ENCODE results near the gene OR5C1.

Gene OR5C1

DNA sequence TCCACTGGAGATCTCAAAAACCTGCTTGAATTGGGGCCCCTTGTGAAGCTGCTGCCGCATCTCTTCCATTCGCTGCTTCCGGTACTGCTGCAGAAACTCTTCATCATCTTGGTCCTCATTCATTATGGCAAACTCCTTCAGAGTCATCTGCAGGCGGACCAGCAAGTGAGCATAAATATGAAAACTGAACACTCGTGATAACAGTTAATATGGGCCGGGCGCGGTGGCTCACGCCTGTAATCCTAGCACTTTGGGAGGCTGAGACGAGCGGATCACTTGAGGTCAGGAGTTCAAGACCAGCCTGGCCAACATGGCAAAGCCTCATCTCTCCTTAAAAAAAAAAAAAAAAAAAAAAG is 31.7 kb downstream of the OR5C1 start:
- ChIA-PET POLR2A (interaction anchor here (0.6 to 1.9 kb wide), 2 partner anchors 8 to 18 kb away, joined by 7 to 9 read pairs; partner anchors contain the start of gene PDCL), CTCF (interaction anchor here (0.9 to 4.0 kb wide), 3 partner anchors 10 to 721 kb away, joined by 3 to 26 read pairs (median 3); no protein-coding TSS in a partner anchor)
- TF ChIP-seq ZNF548 (tag by site-specific recombination; IDR thresholded peaks at IDR 0.05) (no peak), ZNF221 (tag by site-specific recombination; IDR thresholded peaks at IDR 0.05; ENCODE audit: borderline replicate concordance) (no peak), ZNF423 (tag by site-specific recombination; IDR thresholded peaks at IDR 0.05) (no peak), ZNF626 (tag by site-specific recombination; IDR thresholded peaks at IDR 0.05) (no peak), ZNF266 (tag by site-specific recombination; IDR thresholded peaks at IDR 0.05; ENCODE audit: low read depth) (no peak), ZNF324 (tag by site-specific recombination; IDR thresholded peaks at IDR 0.05) (no peak), ZNF350 (tag by site-specific recombination; IDR thresholded peaks at IDR 0.05) (no peak), ZNF621 (tag by site-specific recombination; IDR thresholded peaks at IDR 0.05) (no peak), ZNF112 (tag by site-specific recombination; IDR thresholded peaks at IDR 0.05) (no peak), TSHZ1 (tag by site-specific recombination; IDR thresholded peaks at IDR 0.05; ENCODE audit: borderline replicate concordance) (no peak), ZNF2 (tag by site-specific recombination; IDR thresholded peaks at IDR 0.05) (no peak), ZFP3 (tag by site-specific recombination; IDR thresholded peaks at IDR 0.05; ENCODE audit: low read depth) (no peak), ZNF623 (tag by site-specific recombination; IDR thresholded peaks at IDR 0.05) (no peak), ZBTB17 (tag by site-specific recombination; IDR thresholded peaks at IDR 0.05) (no peak), ZNF26 (tag by site-specific recombination; IDR thresholded peaks at IDR 0.05) (no peak)
- TF ChIP-seq, protein P1, sequence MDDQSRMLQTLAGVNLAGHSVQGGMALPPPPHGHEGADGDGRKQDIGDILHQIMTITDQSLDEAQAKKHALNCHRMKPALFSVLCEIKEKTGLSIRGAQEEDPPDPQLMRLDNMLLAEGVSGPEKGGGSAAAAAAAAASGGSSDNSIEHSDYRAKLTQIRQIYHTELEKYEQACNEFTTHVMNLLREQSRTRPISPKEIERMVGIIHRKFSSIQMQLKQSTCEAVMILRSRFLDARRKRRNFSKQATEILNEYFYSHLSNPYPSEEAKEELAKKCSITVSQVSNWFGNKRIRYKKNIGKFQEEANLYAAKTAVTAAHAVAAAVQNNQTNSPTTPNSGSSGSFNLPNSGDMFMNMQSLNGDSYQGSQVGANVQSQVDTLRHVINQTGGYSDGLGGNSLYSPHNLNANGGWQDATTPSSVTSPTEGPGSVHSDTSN (CRISPR knock-in tag; IDR thresholded peaks at IDR 0.05), result no peak
- TF ChIP-seq, protein P2, sequence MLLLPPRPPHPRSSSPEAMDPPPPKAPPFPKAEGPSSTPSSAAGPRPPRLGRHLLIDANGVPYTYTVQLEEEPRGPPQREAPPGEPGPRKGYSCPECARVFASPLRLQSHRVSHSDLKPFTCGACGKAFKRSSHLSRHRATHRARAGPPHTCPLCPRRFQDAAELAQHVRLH (tag by site-specific recombination; IDR thresholded peaks at IDR 0.05), result no peak
- Histone ChIP-seq H3K36me3 (ENCODE audit: control insufficient read depth in 2 of 2, insufficient read depth in 1 of 2, low read length in 2 of 2) (peaks cover 7 to 66% of the 10 kb centered on the region in 2 experiments), H3K27ac (ENCODE audit: extremely low read depth, low read depth, low read length) (no peak overlapping the region), H3K4me3 (ENCODE audit: low read depth, low read length) (no peak overlapping the region), H3K9me3 (ENCODE audit: control insufficient read depth, insufficient read depth, low read depth, low read length) (no peaks in the 10 kb centered on the region), H3K4me1 (ENCODE audit: control insufficient read depth, insufficient read depth, low read length) (peaks cover 8% of the 10 kb centered on the region)

- CTCF ChIA-PET, result interaction anchor here (0.9 to 4.0 kb wide), 2 partner anchors 11 to 722 kb away, joined by 3 to 26 read pairs; no protein-coding TSS in a partner anchor
- TF ChIP-seq ZNF366 (tag by site-specific recombination; conservative IDR thresholded peaks at IDR 0.05) (no peak), ZFHX2 (tag by site-specific recombination; conservative IDR thresholded peaks at IDR 0.05) (no peak), KLF10 (tag by site-specific recombination; IDR thresholded peaks at IDR 0.05) (no peak)
- TF ChIP-seq, protein P3, sequence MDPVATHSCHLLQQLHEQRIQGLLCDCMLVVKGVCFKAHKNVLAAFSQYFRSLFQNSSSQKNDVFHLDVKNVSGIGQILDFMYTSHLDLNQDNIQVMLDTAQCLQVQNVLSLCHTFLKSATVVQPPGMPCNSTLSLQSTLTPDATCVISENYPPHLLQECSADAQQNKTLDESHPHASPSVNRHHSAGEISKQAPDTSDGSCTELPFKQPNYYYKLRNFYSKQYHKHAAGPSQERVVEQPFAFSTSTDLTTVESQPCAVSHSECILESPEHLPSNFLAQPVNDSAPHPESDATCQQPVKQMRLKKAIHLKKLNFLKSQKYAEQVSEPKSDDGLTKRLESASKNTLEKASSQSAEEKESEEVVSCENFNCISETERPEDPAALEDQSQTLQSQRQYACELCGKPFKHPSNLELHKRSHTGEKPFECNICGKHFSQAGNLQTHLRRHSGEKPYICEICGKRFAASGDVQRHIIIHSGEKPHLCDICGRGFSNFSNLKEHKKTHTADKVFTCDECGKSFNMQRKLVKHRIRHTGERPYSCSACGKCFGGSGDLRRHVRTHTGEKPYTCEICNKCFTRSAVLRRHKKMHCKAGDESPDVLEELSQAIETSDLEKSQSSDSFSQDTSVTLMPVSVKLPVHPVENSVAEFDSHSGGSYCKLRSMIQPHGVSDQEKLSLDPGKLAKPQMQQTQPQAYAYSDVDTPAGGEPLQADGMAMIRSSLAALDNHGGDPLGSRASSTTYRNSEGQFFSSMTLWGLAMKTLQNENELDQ (tag by site-specific recombination; IDR thresholded peaks at IDR 0.05; ENCODE audit: low read depth), result no peak
- H3K36me3 ChIP-seq (ENCODE audit: control insufficient read depth in 2 of 2, insufficient read depth in 1 of 2, low read length in 2 of 2), result peaks cover 7 to 67% of the 10 kb centered on the region in 2 experiments
Observed at GRCh38 chr9:122821278-122821943, 32.7 kb downstream of the OR5C1 start.

More at GRCh38 chr9:122821278-122821943, 32.7 kb downstream of the OR5C1 start:
- POLR2A ChIA-PET, result no interaction called here
- Histone ChIP-seq H3K27ac (ENCODE audit: extremely low read depth, low read depth, low read length) (no peak overlapping the region), H3K4me3 (ENCODE audit: low read depth, low read length) (no peak overlapping the region), H3K4me1 (ENCODE audit: control insufficient read depth, insufficient read depth, low read length) (peaks cover 8% of the 10 kb centered on the region), H3K9me3 (ENCODE audit: control insufficient read depth, insufficient read depth, low read depth, low read length) (no peaks in the 10 kb centered on the region)
